GM12873 (cell line): ENCODE data around the gene IGF1R.

ENCODE experiments used
- CTCF ChIP-seq: IDR thresholded peaks from 2 replicates; pipeline ENCODE4 v1.5.1; 2012; ENCODE audit warnings: low read depth, mild to moderate bottlenecking, moderate library complexity, low read length, control low read depth; ENCODE audit not compliant: insufficient read depth; ENCODE audit errors: missing control alignments

Gene IGF1R

DNA sequence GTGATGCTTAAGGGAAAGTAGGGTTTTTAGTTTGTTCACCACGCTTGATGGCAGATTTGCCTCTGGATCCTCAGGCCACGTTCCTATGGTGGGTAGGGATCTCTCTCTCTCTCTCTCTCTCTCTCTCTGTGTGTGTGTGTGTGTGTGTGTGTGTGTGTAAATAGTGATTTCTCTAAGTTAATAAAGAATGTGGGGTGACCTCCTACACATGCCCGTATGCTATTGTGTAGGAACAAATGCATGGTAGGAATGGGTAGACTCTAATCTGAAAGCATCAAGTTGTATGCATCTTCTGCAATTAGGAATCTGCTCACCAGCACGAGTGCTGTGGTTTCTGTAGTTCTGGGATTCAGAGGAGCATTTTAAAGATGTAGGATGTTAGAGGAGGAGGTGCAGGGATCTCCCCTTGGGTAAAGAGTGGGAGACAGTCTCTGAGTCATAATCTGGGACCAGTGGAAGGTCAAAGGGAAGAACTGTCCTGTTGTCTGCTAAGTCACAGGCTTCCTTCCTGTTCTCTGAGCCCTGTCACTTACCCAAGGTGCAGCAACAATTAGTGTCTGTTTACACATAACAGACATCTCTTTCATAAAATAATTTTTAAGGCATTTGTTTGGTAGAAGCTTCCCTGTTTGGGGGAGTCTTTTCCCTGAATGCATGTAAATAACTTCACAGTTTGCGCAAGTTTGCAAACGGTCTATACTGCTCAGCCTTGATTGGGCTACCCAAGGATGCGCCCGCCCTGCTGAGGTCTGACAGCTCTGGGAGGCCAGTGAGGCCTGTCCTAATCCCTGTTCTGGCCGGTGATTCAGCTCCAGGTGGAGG, 139.8 kb downstream of the IGF1R start:
- no peak for TF ChIP-seq CTCF

DNA sequence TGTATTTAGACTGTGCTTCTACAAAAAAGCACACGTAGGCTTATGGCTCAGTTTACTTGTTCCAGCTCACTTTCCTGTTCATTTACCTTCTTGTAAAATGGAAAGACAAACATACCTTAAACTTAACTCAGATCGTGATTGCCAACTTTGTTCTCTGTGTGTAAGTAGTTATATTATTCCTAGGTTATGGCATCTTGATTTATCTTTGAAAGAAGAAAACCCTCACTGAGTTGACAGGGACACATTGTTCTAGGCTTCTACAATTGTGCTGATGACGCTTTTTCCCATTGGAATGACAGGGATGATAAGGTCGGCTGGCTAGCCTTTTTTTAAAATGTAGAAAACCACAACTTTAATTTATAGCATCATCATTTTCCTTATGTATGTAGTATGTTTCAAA, 140.7 kb downstream of the IGF1R start:
- TF ChIP-seq CTCF = no peak

- TF ChIP-seq CTCF = no peak
Observed at GRCh38 chr15:98790270-98790669, 141.9 kb downstream of the IGF1R start.

DNA sequence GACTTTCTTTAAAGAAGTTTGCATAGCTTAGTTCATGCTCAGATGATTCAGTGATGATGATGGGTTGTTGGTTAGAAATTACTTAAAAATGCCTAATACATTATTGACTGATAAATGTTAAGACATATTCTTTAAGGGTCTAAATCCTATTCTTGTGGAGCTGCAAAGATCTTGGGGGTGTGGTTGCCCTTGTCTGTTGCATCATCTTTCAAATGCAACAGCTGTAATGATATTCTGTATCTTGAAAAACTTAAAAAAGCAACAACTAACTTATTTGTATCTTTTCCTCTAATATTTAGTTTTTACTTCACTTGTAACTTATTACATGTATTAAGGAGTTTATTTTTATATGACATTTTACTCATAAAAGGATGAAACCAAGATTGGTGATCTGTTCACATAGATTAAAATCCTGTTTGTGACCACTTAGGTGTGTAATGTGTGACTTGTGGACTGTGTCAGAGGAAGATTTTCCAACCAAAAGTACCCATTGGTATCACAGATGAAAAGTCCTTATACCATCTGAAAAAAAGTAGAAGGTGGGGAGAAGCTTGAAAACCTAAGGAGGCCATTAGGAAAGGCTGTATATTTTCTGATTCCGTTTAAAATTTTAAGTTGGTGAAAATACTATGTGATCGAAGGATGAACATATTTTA, 142.8 kb downstream of the IGF1R start:
- no peak for TF ChIP-seq CTCF

DNA sequence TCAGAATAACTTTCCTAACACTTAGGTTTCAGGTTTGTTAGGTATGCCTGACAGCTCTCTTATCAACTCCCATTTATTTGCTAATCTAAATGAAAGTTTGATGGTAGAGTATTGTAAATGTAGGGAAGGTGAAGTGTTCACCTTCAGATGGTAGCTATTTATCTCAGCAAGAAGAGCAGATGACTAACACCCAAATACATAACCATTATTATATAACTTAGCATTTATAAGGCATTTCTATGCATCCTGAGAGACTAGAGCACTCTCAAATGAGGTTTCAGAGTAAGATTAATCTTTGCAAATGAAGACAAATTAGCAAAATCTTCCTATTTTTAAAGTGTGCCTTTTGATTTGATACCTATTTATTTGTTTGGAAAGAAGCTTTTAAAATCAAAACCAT, 143.8 kb downstream of the IGF1R start:
- no peak for TF ChIP-seq CTCF

DNA sequence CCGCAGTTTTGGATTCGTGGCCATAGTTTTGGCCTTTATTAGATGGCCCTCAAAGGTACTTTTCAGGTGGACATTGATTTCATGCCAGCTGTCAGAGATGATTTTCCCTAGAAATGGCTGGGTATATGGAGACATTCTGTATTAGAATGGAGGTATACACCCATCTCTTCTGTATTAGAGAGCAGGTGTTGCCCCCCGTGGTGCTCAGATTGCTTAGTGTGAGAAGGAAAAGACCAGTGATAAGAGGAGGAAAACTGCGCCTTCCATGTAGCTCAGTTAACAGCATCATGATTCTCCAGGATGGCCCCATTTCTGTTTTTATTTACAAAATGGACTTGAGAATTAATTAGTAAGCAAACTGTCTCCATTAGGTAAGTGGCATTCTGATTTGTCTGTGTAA, 145.9 kb downstream of the IGF1R start:
- TF ChIP-seq CTCF = no peak

DNA sequence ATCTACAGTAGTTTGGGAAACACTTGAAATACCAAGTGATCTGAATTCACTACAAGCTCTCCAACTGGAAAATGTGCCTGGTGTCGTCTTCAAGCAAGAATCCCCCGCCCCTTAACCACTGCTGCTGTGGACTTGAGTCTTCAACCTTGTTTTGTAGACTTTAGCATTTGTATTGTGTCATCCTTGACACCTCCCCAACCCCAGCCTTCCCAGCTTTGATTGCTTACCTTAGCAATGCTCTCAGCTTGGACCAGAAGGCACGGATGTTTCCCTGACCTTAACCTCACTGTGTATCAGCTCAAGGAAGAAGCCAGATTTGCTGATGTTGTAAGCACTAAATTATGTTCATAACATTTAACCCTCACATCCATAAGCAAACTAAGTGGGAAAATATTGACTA, 146.4 kb downstream of the IGF1R start:
- no peak for TF ChIP-seq CTCF
